ENCODE measurements around the gene NCAPH2. TPM values are rescaled to one million over a fixed set of nuclear protein-coding genes. Genes with fewer than 3 reads are reported as not detected.

The NCAPH2 gene
- total and polyA plus RNA-seq, 2 of the 8 experiments (the other 6 are each of a cell fraction or from before 2014, with no cell fraction given) = 62.2 to 81.6 TPM

DNA sequence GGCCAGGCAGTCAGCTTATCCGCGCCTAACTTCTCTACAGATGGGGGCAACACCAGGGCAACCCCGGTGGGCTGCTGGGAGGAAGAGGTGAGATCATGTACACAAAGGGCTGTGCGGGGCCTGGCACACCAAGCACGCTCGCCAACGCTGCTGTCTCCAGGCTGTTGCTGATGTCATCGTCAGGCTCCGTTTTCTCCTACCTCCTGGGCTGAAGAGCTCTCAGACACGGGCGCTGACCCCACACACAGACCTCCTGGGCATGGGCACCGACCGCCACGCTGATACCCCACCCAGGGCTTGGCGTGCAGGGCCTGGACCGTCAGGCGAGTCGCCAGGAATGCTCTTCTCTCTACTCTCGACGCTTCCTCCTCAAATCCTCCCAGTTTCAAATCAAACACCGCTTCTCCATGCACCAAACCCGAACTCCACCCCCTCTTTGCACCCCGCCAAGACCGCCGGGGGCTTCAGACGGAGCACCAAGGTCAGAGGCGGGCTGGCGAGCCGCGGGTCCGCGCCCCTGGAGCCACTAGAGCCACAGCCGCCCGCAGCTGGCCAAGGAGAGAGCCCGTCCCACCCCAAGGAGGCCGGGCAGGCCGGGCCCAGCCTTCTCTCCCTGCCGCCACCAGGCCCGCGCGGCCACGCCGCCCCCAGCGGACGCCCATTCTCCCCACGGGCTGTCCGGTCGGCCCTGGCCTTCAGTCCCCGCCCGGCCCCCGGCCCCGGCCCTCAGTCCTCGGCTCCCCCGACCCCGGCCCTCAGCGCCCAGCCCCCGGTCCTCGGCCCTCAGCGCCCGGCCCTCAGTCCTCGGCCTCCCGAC is 34.0 kb upstream of the NCAPH2 start (continued):
- TF ChIP-seq EGR1 (IDR thresholded peaks at IDR 0.05; ENCODE audit: borderline replicate concordance, low read depth, low read length) (no peak), TEAD4 (IDR thresholded peaks at IDR 0.05; ENCODE audit: low read depth, low read length) (no peak), RFX5 (IDR thresholded peaks at IDR 0.05; ENCODE audit: borderline replicate concordance, low read depth, low read length) (no peak), CEBPB (IDR thresholded peaks at IDR 0.05; ENCODE audit: low read depth, low read length) (no peak), CBX8 (IDR thresholded peaks at IDR 0.05; ENCODE audit: borderline replicate concordance, low read depth, low read length) (no peak), NANOG (IDR thresholded peaks at IDR 0.05; ENCODE audit: insufficient read depth, low read depth, low read length, poor library complexity, severe bottlenecking) (no peak), KDM1A (IDR thresholded peaks at IDR 0.05; ENCODE audit: borderline replicate concordance, low read length) (no peak), TAF1 (IDR thresholded peaks at IDR 0.05; ENCODE audit: low read depth, low read length) (no peak), CBX5 (IDR thresholded peaks at IDR 0.05; ENCODE audit: low read depth, low read length) (no peak)
- TF ChIP-seq, protein P1, sequence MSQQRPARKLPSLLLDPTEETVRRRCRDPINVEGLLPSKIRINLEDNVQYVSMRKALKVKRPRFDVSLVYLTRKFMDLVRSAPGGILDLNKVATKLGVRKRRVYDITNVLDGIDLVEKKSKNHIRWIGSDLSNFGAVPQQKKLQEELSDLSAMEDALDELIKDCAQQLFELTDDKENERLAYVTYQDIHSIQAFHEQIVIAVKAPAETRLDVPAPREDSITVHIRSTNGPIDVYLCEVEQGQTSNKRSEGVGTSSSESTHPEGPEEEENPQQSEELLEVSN (IDR thresholded peaks at IDR 0.05) = no peak

Measured in H1 (cell line).